ENCODE data around the gene PDE4D.

The PDE4D gene

GRCh38 chr5:59732301-59732700 is 161.2 kb downstream of the PDE4D start:
- no peak for DNase-seq

GRCh38 chr5:59731809-59732208 is 161.7 kb downstream of the PDE4D start:
- no peak for DNase-seq

- DNase-seq, result no peak
These were observed 163.7 kb downstream of the PDE4D start for GRCh38 chr5:59729820-59730219.

- DNase-seq, result no peak
These were observed 164.2 kb downstream of the PDE4D start for GRCh38 chr5:59729357-59729756.

GRCh38 chr5:59728356-59728755 is 165.2 kb downstream of the PDE4D start:
- no peak for DNase-seq

GRCh38 chr5:59727186-59727585 is 166.3 kb downstream of the PDE4D start:
- DNase-seq, result no peak

- no peak for DNase-seq
These were observed 168.1 kb downstream of the PDE4D start for GRCh38 chr5:59725392-59725767.

- no peak for DNase-seq
These were observed 168.8 kb downstream of the PDE4D start for GRCh38 chr5:59724482-59725391.

- DNase-seq, result no peak
These were observed 170.7 kb downstream of the PDE4D start for GRCh38 chr5:59722874-59723273.

GRCh38 chr5:59721741-59722140 is 171.8 kb downstream of the PDE4D start:
- DNase-seq, result no peak

- DNase-seq, result no peak
These were observed 173.5 kb downstream of the PDE4D start for GRCh38 chr5:59720063-59720462.

GRCh38 chr5:59716966-59717500 is 176.5 kb downstream of the PDE4D start:
- DNase-seq, result no peak

GRCh38 chr5:59716029-59716428 is 177.5 kb downstream of the PDE4D start:
- DNase-seq, result no peak

- no peak for DNase-seq
These were observed 178.3 kb downstream of the PDE4D start for GRCh38 chr5:59715228-59715627.

GRCh38 chr5:59713498-59713844 is 180.1 kb downstream of the PDE4D start:
- no peak for DNase-seq

- no peak for DNase-seq
These were observed 180.6 kb downstream of the PDE4D start for GRCh38 chr5:59712836-59713497.

GRCh38 chr5:59711310-59711709 is 182.2 kb downstream of the PDE4D start:
- DNase-seq, result no peak

- no peak for DNase-seq
These were observed 183.7 kb downstream of the PDE4D start for GRCh38 chr5:59709846-59710245.

- no peak for DNase-seq
These were observed 184.1 kb downstream of the PDE4D start for GRCh38 chr5:59709346-59709821.

- no peak for DNase-seq
These were observed 188.6 kb downstream of the PDE4D start for GRCh38 chr5:59704936-59705335.

- no peak for DNase-seq
These were observed 189.7 kb downstream of the PDE4D start for GRCh38 chr5:59703789-59704188.

GRCh38 chr5:59698207-59699178 is 195.0 kb downstream of the PDE4D start:
- DNase-seq, result no peak

- DNase-seq, result no peak
These were observed 199.1 kb downstream of the PDE4D start for GRCh38 chr5:59694411-59694810.

Data from NCI-H2171 (cell line).